ENCODE results near the gene HS2ST1.

Gene HS2ST1

DNA sequence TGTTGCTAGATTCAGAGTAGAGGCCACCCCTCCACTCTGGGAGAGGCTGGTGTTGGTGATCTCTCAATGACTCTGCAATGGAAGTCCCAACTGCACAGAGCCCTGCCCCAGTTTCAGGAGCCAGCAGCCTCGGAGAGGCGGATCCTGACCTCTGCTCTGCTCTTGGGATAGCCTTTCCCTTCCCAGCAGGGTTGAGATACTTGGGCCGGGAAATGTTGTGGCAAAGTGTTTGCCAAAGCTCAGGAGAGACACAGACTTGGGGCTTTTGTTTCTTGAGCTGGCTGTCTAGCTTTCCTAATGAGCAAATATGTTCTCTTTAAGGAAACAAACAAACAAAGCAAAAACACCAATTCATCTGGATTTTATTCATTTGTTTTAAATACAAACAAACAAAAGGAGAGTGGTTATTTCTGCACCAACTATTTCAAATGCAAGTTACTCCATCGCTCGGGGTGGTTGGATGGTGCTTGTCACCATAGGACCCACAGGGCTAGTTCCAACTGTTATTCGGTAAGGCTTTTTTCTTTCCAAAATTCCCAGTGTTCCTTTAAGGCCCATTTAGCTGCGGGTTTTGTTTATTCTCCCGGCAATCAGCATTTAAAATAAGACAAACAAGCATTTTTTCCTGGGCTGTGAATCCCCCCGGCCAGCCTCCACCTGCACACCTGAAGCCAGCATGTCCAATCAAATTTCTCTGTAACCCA is 220.3 kb downstream of the HS2ST1 start:
- DNase-seq (ENCODE audit: low read depth in 4 of 4, low spot score in 1 of 4), result no peak

DNA sequence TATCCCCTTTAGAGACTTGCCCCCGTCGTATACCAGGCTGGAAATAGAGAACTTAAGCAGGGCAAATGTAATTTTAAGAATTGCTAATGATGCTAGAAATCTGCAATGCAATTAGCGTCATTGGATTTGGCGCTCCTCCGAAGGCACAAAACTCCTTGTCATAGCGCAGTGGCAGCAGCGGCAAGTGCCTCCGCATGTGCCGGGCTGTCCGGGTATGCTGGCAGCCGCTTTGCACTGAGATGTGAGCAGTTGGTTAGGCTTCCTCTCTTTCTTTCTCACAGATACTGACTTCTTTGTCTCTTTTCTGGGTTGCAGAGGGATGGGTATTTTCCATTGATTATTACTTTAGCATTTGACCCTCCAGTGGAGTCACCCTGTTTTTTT is 220.9 kb downstream of the HS2ST1 start:
- DNase-seq (ENCODE audit: low read depth in 4 of 4, low spot score in 1 of 4), result no peak

DNA sequence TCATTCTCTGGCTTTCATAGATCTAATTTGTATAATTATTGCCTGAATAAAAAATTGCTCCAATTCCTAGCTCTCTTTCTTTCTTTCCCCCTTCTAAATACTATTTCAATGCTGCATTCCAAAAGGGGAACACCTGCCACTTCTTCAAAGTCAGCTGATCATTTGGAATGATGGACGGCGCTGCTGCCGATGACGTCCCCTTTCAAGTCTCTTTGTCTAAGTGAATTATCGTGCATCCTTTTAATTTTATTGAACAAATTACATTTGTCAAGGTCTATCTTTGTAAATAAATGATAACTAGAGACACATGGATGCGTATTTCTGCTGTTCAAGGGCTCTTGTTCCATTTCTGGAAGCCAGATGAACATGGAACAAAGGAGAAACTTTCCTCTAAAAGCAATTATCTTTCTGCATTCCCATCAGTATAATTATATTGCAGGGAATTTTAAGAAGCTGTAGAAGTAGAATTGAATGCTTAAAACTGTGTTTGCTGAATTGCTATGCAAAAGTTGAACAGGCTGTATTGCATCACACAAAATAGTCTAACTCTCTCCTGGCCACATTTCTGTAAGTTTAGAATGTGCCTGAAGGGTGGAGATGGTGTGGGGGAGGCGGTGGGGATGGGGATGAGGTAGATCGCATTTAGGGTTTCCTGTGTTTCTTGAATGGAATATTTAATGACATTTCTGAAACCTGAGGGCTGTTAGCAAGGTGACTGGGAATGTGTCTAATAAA is 222.3 kb downstream of the HS2ST1 start:
- no peak for DNase-seq (ENCODE audit: low read depth in 4 of 4, low spot score in 1 of 4)

DNA sequence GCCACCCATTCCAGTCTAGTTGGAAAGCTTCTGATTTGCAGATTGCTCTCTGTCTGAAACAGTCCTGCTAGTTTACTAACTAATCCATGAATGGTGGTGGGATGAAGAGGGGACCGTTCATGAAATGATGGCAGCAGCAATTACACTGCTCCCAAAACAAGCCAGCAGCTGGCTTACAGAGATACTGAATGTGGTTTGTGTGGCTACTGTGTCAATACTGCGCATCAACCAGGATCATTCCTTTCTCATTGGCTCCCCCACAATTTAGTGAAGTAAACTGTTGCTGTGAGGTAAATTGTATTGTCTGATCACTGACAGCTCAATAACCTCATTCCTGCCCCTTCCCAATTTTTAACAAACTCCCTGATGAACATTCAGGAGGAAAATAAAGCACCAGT is 222.9 kb downstream of the HS2ST1 start:
- DNase-seq (ENCODE audit: low read depth in 4 of 4, low spot score in 1 of 4), result no peak

DNA sequence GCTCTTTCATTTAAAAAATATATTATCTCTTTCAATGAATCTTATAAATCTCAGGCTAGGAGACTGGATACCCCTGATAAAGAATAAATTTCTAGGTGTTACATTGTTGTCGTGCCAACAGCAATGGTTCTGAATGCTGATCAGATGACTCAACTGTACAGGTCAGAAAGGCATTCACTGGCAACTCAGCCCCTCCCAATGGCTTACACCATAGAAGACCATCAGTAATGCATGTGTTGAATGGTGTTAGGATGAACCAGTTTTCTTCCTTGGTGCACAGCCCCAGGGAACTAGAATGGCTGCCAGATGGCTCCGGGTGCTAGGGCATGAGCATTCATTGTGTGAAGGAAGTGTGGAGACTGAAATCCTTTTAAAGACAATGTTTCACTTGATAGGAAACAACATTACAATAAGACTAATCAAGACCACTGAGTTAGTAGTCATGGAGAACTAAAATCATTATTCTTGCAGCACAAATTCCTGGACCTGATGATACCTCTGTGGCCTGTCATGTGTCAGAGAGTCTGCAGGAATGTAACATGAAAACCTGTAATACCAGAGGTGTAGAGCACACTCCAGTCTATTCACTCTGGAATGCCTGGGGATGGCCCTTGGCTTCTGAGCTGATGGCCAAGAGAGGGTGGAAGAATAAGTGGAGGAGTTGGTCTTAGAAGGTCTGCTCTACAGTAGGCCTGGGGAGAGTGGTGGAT is 226.6 kb downstream of the HS2ST1 start:
- DNase-seq (ENCODE audit: low read depth in 4 of 4, low spot score in 1 of 4), result no peak

DNA sequence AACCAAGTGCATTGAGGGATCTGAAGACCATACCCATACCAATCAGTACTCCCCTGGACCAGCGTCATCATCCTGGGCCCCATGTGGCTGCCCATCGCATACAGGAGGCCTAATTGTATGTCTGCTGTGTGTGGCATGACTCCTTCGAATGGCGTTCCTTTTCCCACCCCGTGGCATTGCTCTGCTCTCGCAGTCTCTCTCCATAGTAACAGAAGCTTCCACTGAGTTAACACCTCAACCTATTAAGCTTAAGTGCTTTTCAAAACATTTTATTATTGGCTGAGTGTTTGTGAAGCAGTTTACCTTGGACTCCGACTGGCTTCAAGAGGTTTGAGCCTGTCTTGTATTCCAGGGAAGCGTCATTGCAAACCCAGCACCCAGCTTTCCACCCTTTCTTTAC is 227.1 kb downstream of the HS2ST1 start:
- DNase-seq (ENCODE audit: low read depth in 4 of 4, low spot score in 1 of 4), result no peak

DNA sequence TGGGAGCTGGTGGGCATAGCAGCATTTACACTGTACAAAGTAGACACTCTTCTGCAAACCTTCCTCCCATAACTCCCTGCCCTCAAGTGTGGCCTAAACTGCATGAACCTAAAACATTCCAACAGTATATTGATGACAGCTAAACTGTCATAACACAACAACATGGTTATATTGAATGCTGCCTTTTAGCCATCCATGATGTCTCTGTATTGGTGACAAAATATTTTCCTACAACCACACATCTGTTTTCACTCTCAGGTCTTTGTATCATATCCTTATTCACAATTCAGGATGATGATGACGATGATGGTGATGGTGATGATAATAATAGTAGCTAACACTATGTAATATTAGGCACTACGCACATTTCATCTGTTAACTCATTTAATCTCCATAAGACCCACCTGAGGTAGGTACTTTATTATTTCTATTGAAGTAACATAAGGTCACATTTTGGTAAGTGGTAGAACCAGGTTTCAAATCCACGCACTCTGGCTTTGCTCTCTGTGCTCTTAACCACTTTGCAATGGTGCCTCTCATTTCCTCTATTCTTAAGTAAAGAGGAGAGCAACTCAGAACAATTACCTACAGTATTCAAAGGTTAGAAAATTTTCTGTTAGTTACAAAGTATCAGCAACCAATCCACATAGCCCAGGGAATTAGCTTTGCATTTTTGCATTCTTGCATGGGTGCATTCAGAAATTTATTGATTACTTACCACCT is 229.1 kb downstream of the HS2ST1 start:
- DNase-seq (ENCODE audit: low read depth in 4 of 4, low spot score in 1 of 4), result no peak

DNA sequence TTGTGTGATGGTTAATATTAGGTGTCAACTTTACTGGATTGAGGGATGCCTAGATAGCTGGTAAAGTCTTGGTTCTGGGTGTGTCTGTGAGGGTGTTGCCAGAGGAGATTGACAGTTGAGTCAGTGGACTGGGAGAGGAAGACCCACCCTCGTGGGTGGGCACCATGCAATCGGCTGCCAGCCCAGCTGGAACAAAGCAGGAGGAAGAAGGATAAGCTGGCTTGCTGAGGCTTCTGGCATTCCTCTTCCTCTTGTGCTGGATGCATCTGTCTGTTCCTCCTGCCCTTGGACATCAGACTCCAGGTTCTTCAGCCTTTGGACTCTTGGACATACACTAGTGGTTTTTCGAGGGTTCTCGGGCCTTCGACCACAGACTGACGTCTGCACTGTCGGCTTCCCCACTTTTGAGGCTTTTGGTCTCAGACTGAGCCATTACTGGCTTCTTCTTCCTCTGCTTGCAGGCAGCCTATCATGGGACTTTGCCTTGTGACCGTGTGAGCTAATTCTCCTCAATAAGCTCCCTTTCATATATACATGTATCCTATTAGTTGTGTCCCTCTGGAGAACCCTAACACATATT is 230.0 kb downstream of the HS2ST1 start:
- no peak for DNase-seq (ENCODE audit: low read depth in 4 of 4, low spot score in 1 of 4)

DNA sequence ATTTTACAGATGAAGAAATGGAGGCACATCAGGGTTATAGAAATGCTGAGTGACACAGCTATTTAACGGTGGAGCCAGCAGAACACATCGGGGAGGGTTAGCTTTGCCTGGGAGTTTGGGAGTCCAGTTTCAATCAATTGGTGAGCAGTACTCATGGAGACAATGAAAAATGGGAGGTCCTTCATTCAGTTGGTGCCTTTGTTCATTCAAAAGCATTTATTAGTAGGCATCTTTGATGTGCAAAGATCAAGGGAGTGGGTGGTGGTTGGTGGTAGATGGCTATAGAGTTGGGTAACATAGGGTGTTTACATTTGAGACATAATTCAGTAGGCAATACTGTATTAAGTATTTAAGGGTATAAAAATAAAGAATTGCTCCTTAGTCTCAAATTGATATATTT is 230.5 kb downstream of the HS2ST1 start:
- DNase-seq (ENCODE audit: low read depth in 4 of 4, low spot score in 1 of 4), result no peak

DNA sequence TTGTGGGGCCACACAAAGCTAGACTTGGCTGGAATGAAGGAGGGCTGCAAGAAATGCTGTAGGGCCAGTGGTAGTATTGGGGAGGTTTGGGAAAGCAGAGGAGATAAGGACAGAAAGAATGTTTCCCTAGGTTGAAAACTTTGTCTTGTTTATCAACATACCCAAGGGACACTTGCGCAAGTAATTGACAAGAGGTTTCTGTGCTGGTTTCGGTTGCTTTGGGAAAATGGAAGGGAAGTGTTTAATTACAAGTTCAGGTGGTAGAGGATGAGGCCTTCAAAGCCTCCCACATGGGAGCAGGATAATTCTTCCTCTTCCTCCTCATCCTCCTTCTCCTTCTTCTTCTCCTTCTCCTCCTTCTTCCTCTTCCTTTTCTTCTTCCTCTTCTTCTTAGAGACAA is 232.1 kb downstream of the HS2ST1 start:
- DNase-seq (ENCODE audit: low read depth in 4 of 4, low spot score in 1 of 4), result no peak

DNA sequence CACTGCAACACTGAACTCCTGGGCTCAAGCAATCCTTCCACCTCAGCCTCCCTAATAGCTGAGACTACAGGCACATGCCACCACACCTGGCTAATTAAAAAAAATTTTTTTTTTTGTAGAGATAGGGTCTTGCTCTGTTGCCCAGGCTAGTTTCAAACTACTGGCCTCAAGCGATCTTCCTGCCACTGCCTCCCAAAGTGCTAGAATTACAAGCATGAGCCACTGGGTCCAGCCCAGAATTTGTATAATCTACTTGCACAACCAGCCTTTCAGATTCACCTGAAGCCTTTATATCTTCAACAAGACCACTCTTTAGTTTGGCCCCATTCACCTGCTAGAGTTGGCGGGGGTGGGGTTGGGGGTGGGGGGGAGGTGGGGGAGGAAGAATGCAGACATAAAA is 232.6 kb downstream of the HS2ST1 start:
- no peak for DNase-seq (ENCODE audit: low read depth in 4 of 4, low spot score in 1 of 4)

DNA sequence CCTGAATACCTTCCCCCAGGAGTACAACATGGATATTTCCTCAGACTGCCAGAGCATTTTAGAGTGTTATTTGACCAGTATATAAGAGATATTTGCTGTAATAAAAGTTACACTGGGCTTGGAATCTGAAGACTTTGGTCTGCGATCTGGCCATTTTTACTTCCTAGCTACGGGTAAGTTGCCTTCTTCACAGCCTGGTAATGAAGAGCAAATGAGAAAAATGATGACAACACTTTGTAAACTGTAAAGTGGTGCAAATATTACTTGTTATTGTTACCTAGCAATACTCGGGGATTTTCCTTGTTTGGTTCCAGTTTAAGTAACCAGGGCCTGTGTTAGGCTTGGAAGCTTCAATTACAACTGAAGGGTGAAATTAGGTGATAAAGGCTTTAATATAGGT is 233.4 kb downstream of the HS2ST1 start:
- no peak for DNase-seq (ENCODE audit: low read depth in 4 of 4, low spot score in 1 of 4)

DNA sequence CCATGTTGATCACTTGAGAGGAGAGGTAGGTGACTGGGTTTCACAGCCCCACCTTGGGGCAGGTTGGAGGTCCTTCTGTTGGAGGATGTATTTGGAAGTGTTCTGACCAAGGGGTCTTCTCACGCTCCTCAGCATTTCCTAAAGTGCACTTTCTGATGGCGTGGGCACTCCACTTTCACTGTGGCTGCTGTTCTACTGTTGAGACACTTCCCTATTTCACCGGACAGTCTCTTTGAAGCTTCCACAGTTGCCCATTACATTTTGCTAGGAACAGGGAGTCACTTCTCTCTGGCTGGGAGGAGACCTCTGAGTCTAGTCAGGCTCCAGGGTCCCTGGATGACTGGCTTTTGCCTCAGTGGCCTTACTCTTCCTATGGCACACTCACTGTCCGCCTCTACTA is 234.2 kb downstream of the HS2ST1 start:
- no peak for DNase-seq (ENCODE audit: low read depth in 4 of 4, low spot score in 1 of 4)

DNA sequence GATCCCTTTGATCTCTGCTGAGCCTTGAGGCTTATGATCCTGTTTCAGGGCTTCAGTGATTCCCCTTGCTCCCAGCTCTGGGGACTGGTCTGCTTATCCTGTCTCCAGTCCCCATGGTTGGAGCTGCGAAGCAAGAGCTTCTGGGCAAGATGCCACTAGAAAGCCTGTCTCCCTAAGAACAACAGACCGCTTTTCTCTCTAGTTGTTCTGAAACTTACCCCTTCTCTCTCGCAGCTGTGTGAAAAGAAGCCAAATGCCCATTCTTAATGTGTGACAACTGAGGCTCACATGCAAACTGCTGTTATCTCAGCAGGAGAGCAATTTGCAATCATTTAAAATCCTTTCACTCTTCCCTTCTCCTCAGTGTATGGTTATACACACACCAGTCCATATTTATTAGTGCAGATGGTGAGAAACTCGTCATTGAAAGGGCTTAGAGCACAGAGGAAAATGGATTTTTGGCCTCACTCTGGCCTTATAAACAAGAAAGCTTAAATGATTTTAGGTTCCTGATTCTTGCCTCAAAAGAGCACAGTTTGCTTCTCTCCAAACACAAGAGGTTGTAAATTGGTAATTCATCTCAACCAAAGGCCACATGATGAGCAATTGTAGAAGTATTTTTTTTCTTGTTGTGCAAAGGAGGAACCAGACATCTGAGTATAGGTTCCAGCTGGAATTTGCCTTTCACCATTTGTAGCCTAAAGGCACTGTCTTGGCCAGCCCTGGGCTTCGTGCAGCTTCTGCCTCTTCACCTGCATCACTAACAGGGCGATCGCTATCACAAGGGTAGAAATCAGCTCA is 235.0 kb downstream of the HS2ST1 start:
- no peak for DNase-seq (ENCODE audit: low read depth in 4 of 4, low spot score in 1 of 4)

DNA sequence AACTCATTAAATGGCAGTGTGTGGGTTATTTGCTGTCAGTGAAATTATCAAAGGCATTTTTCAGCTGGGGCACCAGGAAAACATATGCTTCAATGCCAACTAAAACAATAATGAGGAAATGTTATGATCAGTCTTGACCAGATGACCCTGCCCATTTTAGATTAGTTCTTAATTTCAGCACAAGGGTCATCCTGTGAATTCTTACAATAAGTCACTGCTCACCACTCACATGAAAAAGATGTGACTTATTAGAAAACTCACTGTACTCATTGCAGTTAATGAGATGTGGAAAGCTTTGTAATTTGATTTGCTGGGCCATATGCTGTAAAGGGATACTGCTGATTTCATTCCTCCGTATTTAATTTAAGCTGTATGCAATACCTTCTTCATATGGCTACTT is 235.7 kb downstream of the HS2ST1 start:
- DNase-seq (ENCODE audit: low read depth in 4 of 4, low spot score in 1 of 4), result no peak

DNA sequence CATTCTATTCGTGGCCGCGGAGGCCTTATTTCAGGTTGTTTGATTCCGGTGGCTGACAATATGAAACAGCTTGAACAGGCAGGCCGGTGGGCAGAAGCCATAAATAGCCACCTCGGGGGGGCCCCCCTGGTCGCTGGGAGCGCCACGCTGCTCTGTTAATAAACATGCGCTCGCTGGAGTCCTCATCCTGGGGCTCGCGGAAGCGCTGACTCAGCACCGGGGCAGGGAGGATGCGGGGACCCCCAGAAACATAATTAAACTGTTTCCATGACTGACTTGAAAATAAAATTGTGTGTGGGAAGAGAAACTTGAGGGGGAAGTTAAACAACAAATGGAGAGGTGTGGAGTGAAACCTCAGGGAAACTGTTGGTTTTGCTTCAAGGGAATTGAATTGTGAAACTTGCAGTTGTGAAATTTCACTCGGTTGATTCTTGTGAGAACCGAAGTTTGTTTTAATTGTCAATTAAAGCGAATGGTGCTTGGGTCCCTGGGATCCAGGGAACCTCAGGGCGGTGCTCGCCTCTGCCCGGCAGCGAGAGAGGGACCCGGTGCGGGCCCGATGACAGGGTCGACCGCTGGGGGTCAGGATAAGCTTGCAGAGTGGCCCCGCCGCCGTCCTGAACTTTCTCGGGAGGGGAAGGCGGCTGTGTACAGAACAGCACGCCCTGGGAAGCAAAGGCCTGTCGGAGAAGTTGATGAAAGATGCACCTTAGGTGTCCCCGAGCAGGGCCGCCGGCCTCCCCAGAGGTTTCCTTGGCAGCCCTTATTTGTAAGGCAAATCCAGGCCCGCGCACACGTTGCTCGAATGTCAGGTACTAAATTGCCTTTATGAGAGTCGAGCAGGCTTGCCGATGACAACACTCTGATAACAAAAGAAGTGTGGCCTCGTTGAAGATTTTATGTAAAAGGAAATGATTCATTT is 237.3 kb downstream of the HS2ST1 start:
- peak in 1 of 4 experiments; percentile 18 for DNase-seq (ENCODE audit: low read depth in 4 of 4, low spot score in 1 of 4)

DNA sequence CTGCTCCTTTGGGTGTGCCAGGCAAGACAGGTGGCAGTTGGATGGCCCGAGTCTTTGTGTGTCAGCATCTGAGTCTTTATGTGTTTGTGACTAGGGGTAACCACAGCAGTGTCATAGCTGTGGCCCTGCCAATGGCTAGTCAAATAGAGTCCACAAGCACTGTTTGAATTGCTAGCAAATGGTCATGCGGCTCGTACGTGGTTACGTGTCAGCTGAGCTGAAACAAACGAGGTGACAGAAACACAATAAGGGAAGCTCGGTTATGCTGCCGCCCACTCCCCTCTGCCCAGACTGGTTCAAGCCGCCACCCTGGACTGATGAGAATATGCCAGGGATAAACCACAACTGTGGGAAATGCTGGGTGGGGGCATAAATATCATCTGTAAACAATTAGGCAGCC is 239.9 kb downstream of the HS2ST1 start:
- DNase-seq (ENCODE audit: low read depth in 4 of 4, low spot score in 1 of 4), result no peak

DNA sequence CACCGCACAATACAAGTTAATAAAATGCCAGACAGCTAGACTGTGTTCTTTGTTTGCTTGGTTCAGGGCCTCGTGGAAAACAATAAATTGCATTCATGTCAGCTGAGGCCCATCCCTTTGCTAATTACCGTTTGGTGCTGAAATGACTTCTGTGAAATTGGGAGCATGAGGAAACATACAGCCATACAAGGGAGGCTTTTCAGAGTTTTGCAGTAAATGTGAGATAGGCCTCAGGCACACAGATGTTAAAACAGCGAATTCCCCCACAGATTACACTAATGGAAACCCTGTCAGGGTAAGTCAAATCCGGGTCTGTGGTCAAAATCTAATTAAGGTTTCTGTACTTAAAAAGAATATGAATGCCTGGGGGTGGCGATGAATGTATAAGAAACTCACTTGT is 240.7 kb downstream of the HS2ST1 start:
- no peak for DNase-seq (ENCODE audit: low read depth in 4 of 4, low spot score in 1 of 4)

DNA sequence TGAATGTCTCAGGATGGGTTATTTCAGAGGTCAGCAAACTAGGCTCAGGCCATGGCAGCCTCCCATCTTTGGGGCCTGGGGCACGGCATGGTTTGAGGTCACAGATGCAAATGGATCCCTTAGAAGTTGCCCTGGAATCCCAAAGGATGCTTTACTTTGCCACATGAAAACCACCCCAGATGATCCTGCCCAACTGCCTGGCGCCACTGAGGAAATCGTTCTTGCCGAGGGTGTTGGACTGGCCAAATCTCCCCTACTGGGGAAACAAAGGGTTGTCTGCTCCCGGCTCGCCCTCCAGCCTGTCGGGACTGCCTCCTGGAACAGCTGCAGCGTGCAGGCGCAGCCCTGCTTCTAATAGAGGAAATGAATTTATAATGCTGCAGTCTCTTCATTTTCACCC is 241.2 kb downstream of the HS2ST1 start:
- DNase-seq (ENCODE audit: low read depth in 4 of 4, low spot score in 1 of 4), result no peak

All from stimulated activated CD4-positive, alpha-beta T cell treated with anti-CD3 and anti-CD28 coated beads, Interleukin-1b, Interleukin-23, amount 100 ng/mL, for 24 hours (primary cell).